KMS-11 (cell line): ENCODE data around the gene GAS5.
A peak's percentile ranks its signal among the peaks of the same experiment; 100 is the strongest.

ENCODE experiments used
- H2AFZ ChIP-seq: fragments of 200-600 bp; sonication (generic); 2 replicates; pipeline ENCODE4 v1.6.1; 2016; ENCODE audit warnings: antibody characterized with exemption, mixed run types, low read depth
- H3K27ac ChIP-seq: fragments of 200-600 bp; sonication (generic); 2 replicates; pipeline ENCODE4 v1.6.1; 2016; ENCODE audit warnings: mild to moderate bottlenecking, mixed run types
- H3K27me3 ChIP-seq: fragments of 200-600 bp; sonication (generic); 2 replicates; pipeline ENCODE4 v1.6.1; 2017; ENCODE audit warnings: mild to moderate bottlenecking, low read depth, mixed run types, moderate library complexity; ENCODE audit not compliant: insufficient read depth
- H3K36me3 ChIP-seq: fragments of 200-600 bp; sonication (generic); 2 replicates; pipeline ENCODE4 v1.6.1; 2017; ENCODE audit warnings: mild to moderate bottlenecking, mixed run types; ENCODE audit not compliant: insufficient read depth
- H3K4me1 ChIP-seq: fragments of 200-600 bp; sonication (generic); 2 replicates; pipeline ENCODE4 v1.6.1; 2016; ENCODE audit warnings: mild to moderate bottlenecking, low read depth, mixed run types; ENCODE audit not compliant: poor library complexity, severe bottlenecking
- H3K4me2 ChIP-seq: fragments of 200-600 bp; sonication (generic); 2 replicates; pipeline ENCODE4 v1.7.0; 2016; ENCODE audit warnings: mild to moderate bottlenecking, mixed run types
- H3K4me3 ChIP-seq: fragments of 200-600 bp; sonication (generic); IDR thresholded peaks from 2 replicates; pipeline ENCODE4 v1.6.1; 2017; ENCODE audit warnings: low read depth, low read length, mixed read lengths; ENCODE audit not compliant: insufficient read depth
- H3K79me2 ChIP-seq: fragments of 200-600 bp; sonication (generic); 2 replicates; pipeline ENCODE4 v1.6.1; 2016; ENCODE audit warnings: low read depth, mixed run types; ENCODE audit not compliant: insufficient read depth
- H3K9ac ChIP-seq: fragments of 200-600 bp; sonication (generic); 2 replicates; pipeline ENCODE4 v1.6.1; 2016; ENCODE audit warnings: mild to moderate bottlenecking, mixed run types
- H4K20me1 ChIP-seq: fragments of 200-600 bp; sonication (generic); 2 replicates; pipeline ENCODE4 v1.6.1; 2016; ENCODE audit warnings: mild to moderate bottlenecking, mixed run types; ENCODE audit not compliant: insufficient read depth
- CTCF ChIP-seq: fragments of 200-600 bp; sonication (generic); conservative IDR thresholded peaks from 2 replicates; pipeline ENCODE4 v1.6.1; 2017; ENCODE audit warnings: low read depth, mild to moderate bottlenecking, antibody characterized with exemption, low read length, moderate library complexity, mixed read lengths

Gene GAS5

GRCh38 chr1:173827611-173828010 is 40.2 kb downstream of the GAS5 start:
- H3K4me2 ChIP-seq, result no peak overlapping the region
- no peak overlapping the region for H3K4me3 ChIP-seq
- peaks cover 24% of the 10 kb centered on the region for H3K79me2 ChIP-seq

GRCh38 chr1:173824315-173825081 is 43.3 kb downstream of the GAS5 start, which contains the start of the genes CENPL and DARS2:
CENPL (minus strand) TSS chr1:173824883; CDS start chr1:173811299, 13,584 bp downstream.
DARS2 (plus strand) TSS chr1:173824673; CDS start chr1:173825230, 557 bp downstream.
- H3K27ac ChIP-seq, result peak within 1 kb of the TSS; percentile 93
- peaks cover 26% of the 10 kb centered on the region for H3K4me1 ChIP-seq
- H4K20me1 ChIP-seq, result no peaks in the 10 kb centered on the region
- no peaks in the 10 kb centered on the region for H3K27me3 ChIP-seq
- peak within 1 kb of the TSS; percentile 64 for H2AFZ ChIP-seq
- peaks cover 52% of the 10 kb centered on the region for H3K79me2 ChIP-seq
- TF ChIP-seq CTCF, result no peak
- H3K4me3 ChIP-seq, result peak within 1 kb of the TSS; percentile 93
- peak within 1 kb of the TSS; percentile 87 for H3K4me2 ChIP-seq
- H3K36me3 ChIP-seq, result no peaks in the 10 kb centered on the region
- peak within 1 kb of the TSS; percentile 93 for H3K9ac ChIP-seq

More at GRCh38 chr1:173827611-173828010, 40.2 kb downstream of the GAS5 start:
- Histone ChIP-seq H2AFZ (no peak overlapping the region), H3K4me1 (peaks cover 15% of the 10 kb centered on the region), H3K27ac (no peak overlapping the region), H4K20me1 (no peaks in the 10 kb centered on the region), H3K27me3 (no peaks in the 10 kb centered on the region), H3K9ac (no peak overlapping the region), H3K36me3 (no peaks in the 10 kb centered on the region)
- TF ChIP-seq CTCF, result no peak

- no peaks in the 10 kb centered on the region for H3K27me3 ChIP-seq
- peak overlapping the region; percentile 64 for H2AFZ ChIP-seq
- peaks cover 58% of the 10 kb centered on the region for H3K79me2 ChIP-seq
- peak overlapping the region; percentile 93 for H3K27ac ChIP-seq
- no peaks in the 10 kb centered on the region for H3K36me3 ChIP-seq
- H3K4me1 ChIP-seq, result peaks cover 26% of the 10 kb centered on the region
- peak overlapping the region; percentile 93 for H3K9ac ChIP-seq
- H3K4me3 ChIP-seq, result no peak overlapping the region
- peak overlapping the region; percentile 87 for H3K4me2 ChIP-seq
- no peak for TF ChIP-seq CTCF
- no peaks in the 10 kb centered on the region for H4K20me1 ChIP-seq
These were observed 43.9 kb downstream of the GAS5 start for GRCh38 chr1:173823781-173824314.

- peak overlapping the region; percentile 87; the same call in 1 of the 2 replicates for H3K4me2 ChIP-seq
- TF ChIP-seq CTCF, result no peak
- H2AFZ ChIP-seq, result no peak overlapping the region
- H3K4me1 ChIP-seq, result peaks cover 25% of the 10 kb centered on the region
- H3K36me3 ChIP-seq, result no peaks in the 10 kb centered on the region
- no peak overlapping the region for H3K4me3 ChIP-seq
- no peaks in the 10 kb centered on the region for H4K20me1 ChIP-seq
- H3K27me3 ChIP-seq, result no peaks in the 10 kb centered on the region
- H3K27ac ChIP-seq, result no peak overlapping the region
- peaks cover 77% of the 10 kb centered on the region for H3K79me2 ChIP-seq
- H3K9ac ChIP-seq, result no peak overlapping the region
These were observed 46.1 kb downstream of the GAS5 start for GRCh38 chr1:173821680-173822079.
